GM19397 (cell line): ENCODE results near the gene PRSS27.
A peak's percentile ranks its signal among the peaks of the same experiment; 100 is the strongest.
"Not testable (repeated sequence)": the region's sequence is repeated elsewhere in the genome, so short reads cannot be mapped to it uniquely, and the experiment has no call there.

ENCODE experiments used
- ATAC-seq: cut with Tn5 transposase; IDR thresholded peaks from one replicate; pipeline ENCODE4 v1.9.1; 2021; ENCODE audit warnings: mild to moderate bottlenecking, moderate library complexity; ENCODE audit not compliant: unreplicated experiment

PRSS27 gene

GRCh38 chr16:2679902-2680301, 40.1 kb downstream of the PRSS27 start:
- not testable (repeated sequence) for ATAC-seq

DNA sequence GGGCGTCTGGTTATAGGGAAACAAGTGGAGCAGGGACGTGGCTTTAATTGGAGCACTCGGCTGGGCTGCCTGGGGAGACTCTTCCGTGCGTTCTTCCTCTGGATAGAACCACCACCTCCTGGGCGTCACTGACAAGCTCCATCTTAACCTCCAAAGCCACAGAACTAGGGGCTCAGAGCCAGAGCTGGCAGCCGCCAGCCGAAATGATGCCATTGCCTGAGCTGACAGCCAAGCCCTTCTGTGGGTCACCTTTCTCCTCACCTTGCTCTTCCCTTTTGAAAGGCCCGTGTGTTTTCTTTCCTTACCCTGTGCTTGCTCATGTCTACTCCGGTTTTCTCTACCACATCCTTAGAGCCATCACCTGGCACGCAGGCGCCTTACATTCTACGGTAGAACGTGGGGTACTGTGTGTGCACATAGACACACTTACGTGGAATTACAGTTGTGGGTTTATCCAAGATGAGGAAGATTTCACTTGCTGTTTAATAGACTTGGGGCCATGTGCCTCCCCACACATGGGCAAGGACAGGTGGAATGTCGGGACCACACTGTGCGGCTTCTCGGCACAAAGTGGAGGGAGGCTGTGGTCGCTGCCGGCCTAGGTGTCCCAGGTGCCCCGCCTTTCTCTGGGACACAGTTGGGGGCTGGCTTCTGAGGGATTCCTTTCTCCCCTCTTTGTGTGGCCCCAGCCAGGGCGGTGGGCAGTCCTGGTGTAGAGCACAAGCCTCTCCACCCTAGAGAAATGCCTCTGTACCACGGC, 41.6 kb downstream of the PRSS27 start:
- not testable (repeated sequence) for ATAC-seq

GRCh38 chr16:2676937-2677336, 43.1 kb downstream of the PRSS27 start:
- not testable (repeated sequence) for ATAC-seq

GRCh38 chr16:2675714-2676113, 44.3 kb downstream of the PRSS27 start:
- ATAC-seq, result no peak

- no peak for ATAC-seq
Observed at GRCh38 chr16:2675021-2675420, 45.0 kb downstream of the PRSS27 start.

DNA sequence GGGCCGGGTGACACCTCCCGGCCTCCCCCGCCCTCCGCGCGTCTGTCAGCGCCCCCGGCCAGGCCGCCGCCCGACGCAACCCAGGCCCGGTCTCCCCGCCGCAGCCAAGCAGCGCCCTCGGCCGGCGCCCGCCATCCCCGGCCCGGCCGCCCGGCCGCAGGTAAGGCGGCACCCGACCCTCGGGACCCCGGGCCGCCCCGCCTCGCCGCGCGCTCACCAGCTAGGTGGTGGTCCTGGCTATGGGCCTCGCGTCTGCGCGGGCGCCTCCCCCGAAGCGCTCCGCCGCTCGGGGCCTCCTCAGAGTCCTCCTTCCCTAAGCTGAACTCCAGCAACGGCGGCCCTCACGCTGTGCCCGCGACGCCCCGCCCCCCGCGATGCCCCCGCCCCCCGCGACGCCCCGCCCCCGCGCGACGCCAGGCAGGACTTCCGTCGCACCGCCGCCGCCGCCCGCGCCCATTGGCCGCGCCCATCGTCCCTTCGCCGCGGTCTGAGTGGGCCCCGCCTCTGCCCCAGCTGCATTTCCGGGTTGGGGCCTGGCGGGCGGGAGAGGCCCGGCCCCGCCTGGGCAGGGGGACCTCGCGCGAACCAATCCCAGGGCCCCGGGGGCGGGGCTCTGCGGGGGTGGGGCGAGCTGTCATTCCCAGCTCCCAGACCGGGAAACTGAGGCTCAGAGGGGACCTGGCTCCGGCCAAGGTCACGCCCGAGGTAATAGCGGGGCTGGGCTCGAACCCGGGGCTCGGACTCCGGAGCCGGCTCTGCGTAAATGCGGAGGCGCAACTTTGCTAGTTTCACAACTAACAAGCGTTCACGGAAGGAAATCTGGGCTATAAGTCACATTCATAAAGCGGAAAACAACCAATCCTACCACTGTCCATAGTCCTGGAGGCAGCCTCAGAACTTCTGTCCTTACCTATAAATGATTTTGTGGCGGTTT, 46.7 kb downstream of the PRSS27 start:
- peak; percentile 87 for ATAC-seq

- no peak for ATAC-seq
Observed at GRCh38 chr16:2671741-2672140, 48.3 kb downstream of the PRSS27 start.

DNA sequence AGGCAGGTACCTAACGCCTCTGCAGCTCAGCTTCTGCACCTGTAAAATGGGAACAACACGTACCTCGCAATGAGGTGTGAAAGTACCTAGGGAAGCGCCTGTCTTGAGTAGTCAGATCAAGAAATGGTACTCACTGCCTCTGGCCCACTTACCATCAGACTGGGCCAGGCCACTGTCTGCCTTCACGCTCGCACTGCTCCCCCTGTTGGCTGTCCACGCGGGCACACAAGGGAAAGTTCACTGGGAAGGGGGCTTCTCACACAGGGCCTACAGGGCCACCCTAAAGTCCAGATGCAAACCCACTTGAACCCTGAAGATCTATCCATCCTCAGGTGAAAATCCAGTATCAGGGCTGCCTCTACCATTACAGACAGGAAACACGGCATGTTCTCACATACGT, 48.8 kb downstream of the PRSS27 start:
- not testable (repeated sequence) for ATAC-seq

DNA sequence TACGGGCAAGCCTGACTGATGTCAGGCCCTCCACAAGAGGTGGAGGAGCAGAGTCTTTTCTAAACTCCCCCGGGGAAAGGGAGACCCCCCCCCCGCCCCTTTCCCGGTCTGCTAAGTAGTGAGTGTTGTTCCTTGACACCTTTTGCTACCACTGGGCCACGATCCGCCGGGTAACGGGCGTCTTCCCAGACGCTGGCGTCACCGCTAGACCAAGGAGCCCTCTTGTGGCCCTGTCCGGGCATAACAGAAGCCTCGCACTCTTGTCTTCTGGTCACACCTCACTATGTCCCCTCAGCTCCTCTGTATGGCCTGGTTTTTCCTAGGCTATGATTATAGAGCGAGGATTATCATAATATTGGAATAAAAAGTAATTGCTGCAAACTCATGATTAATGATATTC, 50.0 kb downstream of the PRSS27 start:
- not testable (repeated sequence) for ATAC-seq

GRCh38 chr16:2669587-2669986, 50.4 kb downstream of the PRSS27 start:
- ATAC-seq, result not testable (repeated sequence)

DNA sequence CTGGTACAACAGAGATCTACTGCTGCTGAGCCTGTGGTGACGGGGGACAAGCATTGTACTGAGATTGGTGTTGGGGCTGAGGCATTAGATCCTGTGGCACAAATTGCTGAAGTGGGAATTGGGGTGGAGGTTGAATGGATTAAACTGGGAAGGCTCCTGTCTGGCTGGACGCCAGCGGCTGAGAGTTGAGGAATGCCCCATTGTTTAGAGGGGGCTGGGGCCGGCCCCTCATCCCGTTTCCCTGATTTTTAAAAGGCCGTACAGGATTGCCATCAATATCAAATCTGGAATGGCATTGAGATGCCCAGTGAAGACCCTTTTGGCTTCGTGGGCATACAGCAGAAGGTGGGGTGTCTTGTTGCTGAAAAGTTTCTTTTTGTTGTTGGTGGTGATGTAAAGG, 53.4 kb downstream of the PRSS27 start:
- not testable (repeated sequence) for ATAC-seq

- no peak for ATAC-seq
Observed at GRCh38 chr16:2664574-2664982, 55.4 kb downstream of the PRSS27 start.

GRCh38 chr16:2663553-2664546, 56.2 kb downstream of the PRSS27 start:
- no peak for ATAC-seq
